CD14-positive monocyte (primary cell): ENCODE data around the gene NDUFB10. TPM values are rescaled to one million over a fixed set of nuclear protein-coding genes. Genes with fewer than 3 reads are reported as not detected.

Experiments used
- DNase-seq, 3 donors: peaks; one replicate each; pipeline ENCODE4 v3.0.0-alpha.2; 2011 to 2022
- H2AFZ ChIP-seq: 2 replicates; pipeline ENCODE4 v1.6.0; 2012; ENCODE audit warnings: mild to moderate bottlenecking, low read depth, low read length, inconsistent platforms; ENCODE audit not compliant: insufficient read depth, poor library complexity, severe bottlenecking
- H3K27ac ChIP-seq, 2 donors: 1 replicate in 1 of 2; 2 replicates in 1 of 2; pipeline ENCODE4 v1.5.1; 2012 to 2013; ENCODE audit warnings: low read length in 2 of 2, control low read depth in 1 of 2, inconsistent platforms in 1 of 2, low read depth in 1 of 2, mild to moderate bottlenecking in 1 of 2
- H3K27me3 ChIP-seq, 2 donors: one replicate each; pipeline versions ENCODE4 v1.6.0 to v1.6.1; 2011 to 2013; ENCODE audit warnings: low read length in 2 of 2; ENCODE audit not compliant: control insufficient read depth in 2 of 2, insufficient read depth in 2 of 2
- H3K36me3 ChIP-seq, 2 donors: replicated peaks in 1 of 2; 1 replicate in 1 of 2; 2 replicates in 1 of 2; pipeline versions ENCODE4 v1.5.1 to v1.6.1; 2012 to 2013; ENCODE audit warnings: low read length in 2 of 2, control low read depth in 1 of 2, inconsistent platforms in 1 of 2, mild to moderate bottlenecking in 1 of 2; ENCODE audit not compliant: insufficient read depth in 2 of 2, control insufficient read depth in 1 of 2
- H3K4me1 ChIP-seq, 2 donors: 1 replicate in 1 of 2; 2 replicates in 1 of 2; pipeline versions ENCODE4 v1.5.1 to v1.6.1; 2012 to 2013; ENCODE audit warnings: low read length in 2 of 2, control low read depth in 1 of 2, inconsistent platforms in 1 of 2, mild to moderate bottlenecking in 1 of 2, moderate library complexity in 1 of 2; ENCODE audit not compliant: insufficient read depth in 2 of 2, control insufficient read depth in 1 of 2
- H3K4me2 ChIP-seq: replicated peaks from 2 replicates; pipeline ENCODE3; 2012; ENCODE audit warnings: low read length, moderate library complexity, mild to moderate bottlenecking; ENCODE audit not compliant: poor library complexity, severe bottlenecking; ENCODE audit errors: extremely low read depth
- H3K4me3 ChIP-seq, 3 experiments: fragments of 200-600 bp in 1 of 3; sonication (generic) in 1 of 3; replicated peaks in 1 of 3; 1 replicate in 2 of 3; 2 replicates in 1 of 3; pipeline ENCODE4 v1.5.1; 2011 to 2013; ENCODE audit warnings: low read length in 3 of 3, mild to moderate bottlenecking in 3 of 3, control low read depth in 2 of 3, low read depth in 2 of 3, inconsistent platforms in 1 of 3, moderate library complexity in 1 of 3
- H3K79me2 ChIP-seq: 2 replicates; pipeline ENCODE4 v1.6.0; 2012; ENCODE audit warnings: mild to moderate bottlenecking, control low read depth, inconsistent platforms, low read length, moderate library complexity; ENCODE audit not compliant: insufficient read depth
- H3K9ac ChIP-seq: 2 replicates; pipeline ENCODE4 v1.6.0; 2017; ENCODE audit warnings: low read length, mild to moderate bottlenecking; ENCODE audit not compliant: insufficient read depth, poor library complexity, severe bottlenecking
- H3K9me3 ChIP-seq, 2 donors: replicated peaks in 1 of 2; 1 replicate in 1 of 2; 2 replicates in 1 of 2; pipeline versions ENCODE4 v1.5.1 to v1.6.1; 2012 to 2013; ENCODE audit warnings: low read length in 2 of 2, control low read depth in 1 of 2; ENCODE audit not compliant: control insufficient read depth in 1 of 2, insufficient read depth in 1 of 2
- H4K20me1 ChIP-seq: 2 replicates; pipeline ENCODE4 v1.6.0; 2012; ENCODE audit warnings: mild to moderate bottlenecking, low read length, control low read depth, moderate library complexity; ENCODE audit not compliant: insufficient read depth
- H3K27ac Mint-ChIP-seq, 7 donors: one replicate each; pipeline ENCODE4 v1.8.0; 2020; ENCODE audit warnings: mild to moderate bottlenecking in 7 of 7, mixed read lengths in 7 of 7, moderate library complexity in 6 of 7, inconsistent platforms in 2 of 7
- H3K27me3 Mint-ChIP-seq, 3 donors: one replicate each; pipeline ENCODE4 v1.8.0; 2021 to 2022; ENCODE audit warnings: low read depth in 3 of 3, mild to moderate bottlenecking in 3 of 3, mixed read lengths in 3 of 3, moderate library complexity in 3 of 3, inconsistent platforms in 1 of 3
- H3K36me3 Mint-ChIP-seq, 2 donors: one replicate each; pipeline ENCODE4 v1.8.0; 2020; ENCODE audit warnings: mixed read lengths in 2 of 2, inconsistent platforms in 1 of 2, mild to moderate bottlenecking in 1 of 2
- H3K4me1 Mint-ChIP-seq: one replicate; pipeline ENCODE4 v1.8.0; 2020; ENCODE audit warnings: mild to moderate bottlenecking, mixed read lengths
- H3K4me3 Mint-ChIP-seq, 2 donors: one replicate each; pipeline ENCODE4 v1.8.0; 2020; ENCODE audit warnings: mild to moderate bottlenecking in 2 of 2, mixed read lengths in 2 of 2, moderate library complexity in 1 of 2
- H3K9me3 Mint-ChIP-seq, 7 donors: one replicate each; pipeline ENCODE4 v1.8.0; 2020 to 2022; ENCODE audit warnings: mixed read lengths in 7 of 7, mild to moderate bottlenecking in 6 of 7, moderate library complexity in 6 of 7, inconsistent platforms in 2 of 7
- WGBS: methylation state at CpG from one replicate; pipeline ENCODE4 v1.1.5; 2013; ENCODE audit warnings: missing lambda C conversion rate; ENCODE audit not compliant: insufficient coverage; 5-methylcytosine and 5-hydroxymethylcytosine counted together
- intact Hi-C, 2 donors: fragments of 100-400 bp; cut with micrococcal nuclease; formaldehyde crosslinking; loops; one replicate each; pipeline versions ENCODE4 v1.15.0 to v1.15.1; 2023
- polyA plus RNA-seq, 3 donors: library from polyadenylated mRNA; depleted of rRNA in 1 of 3; unstranded in 2 of 3; stranded (reverse) in 1 of 3; fragments of 300-500 nt in 2 of 3; fragments of >200 nt in 1 of 3; fragmentation: Illumina TruSeq in 2 of 3; gene quantifications; 1 replicate in 2 of 3; 2 replicates in 1 of 3; pipeline ENCODE4 v1.2.3, GENCODE V29; 2012 to 2021
- TF ChIP-seq, protein P1 (sequence below): fragments of 200-600 bp; IDR thresholded peaks from one replicate; pipeline ENCODE4 v1.8.0; 2022; ENCODE audit warnings: antibody characterized with exemption, mild to moderate bottlenecking

The NDUFB10 gene
- polyA plus RNA-seq, 3 donors: 121 to 215 (median 186) TPM

DNA sequence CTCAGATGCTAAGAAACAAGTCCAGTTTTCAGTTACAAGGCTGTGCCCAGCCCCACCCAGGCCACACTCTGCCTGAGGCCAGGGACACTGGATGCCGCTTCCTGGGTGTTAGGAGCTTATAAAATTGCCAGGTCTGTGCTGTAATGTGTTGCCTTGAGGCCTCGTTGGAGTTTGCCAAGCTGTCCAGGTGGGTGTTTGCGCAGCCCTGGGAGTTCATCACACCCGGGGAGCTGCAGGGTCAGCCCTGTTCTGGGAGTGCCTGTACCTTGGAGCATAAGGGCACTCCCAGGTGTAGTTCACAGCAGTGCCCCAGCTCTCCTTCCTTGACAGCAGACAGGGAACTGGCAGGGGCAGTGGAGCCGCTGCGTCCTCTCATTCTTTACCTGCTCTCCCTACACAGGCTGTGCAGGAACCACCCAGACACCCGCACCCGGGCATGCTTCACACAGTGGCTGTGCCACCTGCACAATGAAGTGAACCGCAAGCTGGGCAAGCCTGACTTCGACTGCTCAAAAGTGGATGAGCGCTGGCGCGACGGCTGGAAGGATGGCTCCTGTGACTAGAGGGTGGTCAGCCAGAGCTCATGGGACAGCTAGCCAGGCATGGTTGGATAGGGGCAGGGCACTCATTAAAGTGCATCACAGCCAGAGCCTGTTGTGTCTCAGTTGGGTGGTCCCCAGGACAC is 26.3 kb downstream of the NDUFB10 start:
- intact Hi-C loops: no loop called here
- Mint-ChIP-seq H3K4me3 (peak overlapping the region in 1 of 2 donors; percentile 75), H3K9me3 (peaks cover 0 to 22% (median 10%) of the 10 kb centered on the region in 7 donors), H3K27ac (no peak overlapping the region), H3K36me3 (peaks cover 30 to 35% of the 10 kb centered on the region in 2 donors), H3K27me3 (peaks cover 50 to 62% (median 53%) of the 10 kb centered on the region in 3 donors), H3K4me1 (peaks cover 22% of the 10 kb centered on the region)
- Histone ChIP-seq H3K27me3 (peaks cover 32 to 49% of the 10 kb centered on the region in 2 donors), H3K4me3 (peak overlapping the region in 1 of 3 experiments; percentile 87), H3K9me3 (peaks cover 2 to 24% of the 10 kb centered on the region in 2 donors), H3K9ac (no peak overlapping the region), H3K4me2 (peak overlapping the region; percentile 99), H3K4me1 (peaks cover 25 to 32% of the 10 kb centered on the region in 2 donors), H3K36me3 (peaks cover 12 to 18% of the 10 kb centered on the region in 2 donors), H4K20me1 (peaks cover 4% of the 10 kb centered on the region), H3K27ac (no peak overlapping the region), H3K79me2 (no peaks in the 10 kb centered on the region), H2AFZ (no peak overlapping the region)
- DNase-seq: no peak
- 100% methylated on average over 14 of the region's 14 CpGs for WGBS
- TF ChIP-seq, protein P1, sequence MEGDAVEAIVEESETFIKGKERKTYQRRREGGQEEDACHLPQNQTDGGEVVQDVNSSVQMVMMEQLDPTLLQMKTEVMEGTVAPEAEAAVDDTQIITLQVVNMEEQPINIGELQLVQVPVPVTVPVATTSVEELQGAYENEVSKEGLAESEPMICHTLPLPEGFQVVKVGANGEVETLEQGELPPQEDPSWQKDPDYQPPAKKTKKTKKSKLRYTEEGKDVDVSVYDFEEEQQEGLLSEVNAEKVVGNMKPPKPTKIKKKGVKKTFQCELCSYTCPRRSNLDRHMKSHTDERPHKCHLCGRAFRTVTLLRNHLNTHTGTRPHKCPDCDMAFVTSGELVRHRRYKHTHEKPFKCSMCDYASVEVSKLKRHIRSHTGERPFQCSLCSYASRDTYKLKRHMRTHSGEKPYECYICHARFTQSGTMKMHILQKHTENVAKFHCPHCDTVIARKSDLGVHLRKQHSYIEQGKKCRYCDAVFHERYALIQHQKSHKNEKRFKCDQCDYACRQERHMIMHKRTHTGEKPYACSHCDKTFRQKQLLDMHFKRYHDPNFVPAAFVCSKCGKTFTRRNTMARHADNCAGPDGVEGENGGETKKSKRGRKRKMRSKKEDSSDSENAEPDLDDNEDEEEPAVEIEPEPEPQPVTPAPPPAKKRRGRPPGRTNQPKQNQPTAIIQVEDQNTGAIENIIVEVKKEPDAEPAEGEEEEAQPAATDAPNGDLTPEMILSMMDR: no peak

DNA sequence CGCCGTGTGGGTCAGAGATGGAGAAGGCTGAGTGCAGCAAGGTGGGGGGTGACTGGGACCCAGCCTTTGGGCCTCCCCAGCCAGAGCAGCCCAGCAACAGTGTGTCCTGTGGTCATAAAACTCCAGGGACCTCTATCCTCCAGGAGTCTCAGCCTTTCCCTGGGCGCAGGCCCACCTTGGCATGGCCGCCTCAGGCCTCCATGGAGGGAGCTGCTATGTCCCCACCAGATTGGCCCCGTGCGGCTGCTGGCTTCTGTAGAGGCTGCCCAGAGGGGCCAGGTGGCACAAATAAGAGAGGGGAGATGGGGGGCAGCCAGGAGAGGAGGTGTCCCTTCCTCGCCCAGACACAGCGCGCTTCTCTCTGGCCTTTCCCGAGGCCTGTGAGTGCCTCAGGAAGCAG is 27.9 kb downstream of the NDUFB10 start:
- H3K27me3 ChIP-seq: peaks cover 24 to 44% of the 10 kb centered on the region in 2 donors
- DNase-seq: no peak
- Mint-ChIP-seq H3K4me3 (no peak overlapping the region), H3K9me3 (peaks cover 0 to 25% (median 14%) of the 10 kb centered on the region in 7 donors), H3K4me1 (peaks cover 31% of the 10 kb centered on the region), H3K27me3 (peaks cover 46 to 60% (median 48%) of the 10 kb centered on the region in 3 donors), H3K36me3 (peaks cover 30 to 35% of the 10 kb centered on the region in 2 donors), H3K27ac (no peak overlapping the region)
- H3K9ac ChIP-seq: no peak overlapping the region
- TF ChIP-seq, protein P1: no peak
- peaks cover 2 to 12% of the 10 kb centered on the region in 2 donors for H3K9me3 ChIP-seq
- 96% methylated on average over 5 of the region's 10 CpGs for WGBS
- intact Hi-C loops: no loop called here
- peaks cover 12 to 18% of the 10 kb centered on the region in 2 donors for H3K36me3 ChIP-seq
- H3K4me2 ChIP-seq: no peak overlapping the region
- no peak overlapping the region for H2AFZ ChIP-seq
- peaks cover 7% of the 10 kb centered on the region for H4K20me1 ChIP-seq
- no peak overlapping the region for H3K27ac ChIP-seq
- H3K4me1 ChIP-seq: peaks cover 38 to 46% of the 10 kb centered on the region in 2 donors
- no peaks in the 10 kb centered on the region for H3K79me2 ChIP-seq
- no peak overlapping the region for H3K4me3 ChIP-seq
